Activated CD8-positive, alpha-beta memory T cell treated with anti-CD3 and anti-CD28 coated beads, Interleukin-2, amount 50 U/mL, for 1 hour (primary cell): ENCODE measurements around the gene EXD3.

Source experiments
- DNase-seq: peaks from one replicate; pipeline ENCODE4 v3.0.0-alpha.2; 2020; ENCODE audit errors: extremely low read depth

Gene EXD3

DNA sequence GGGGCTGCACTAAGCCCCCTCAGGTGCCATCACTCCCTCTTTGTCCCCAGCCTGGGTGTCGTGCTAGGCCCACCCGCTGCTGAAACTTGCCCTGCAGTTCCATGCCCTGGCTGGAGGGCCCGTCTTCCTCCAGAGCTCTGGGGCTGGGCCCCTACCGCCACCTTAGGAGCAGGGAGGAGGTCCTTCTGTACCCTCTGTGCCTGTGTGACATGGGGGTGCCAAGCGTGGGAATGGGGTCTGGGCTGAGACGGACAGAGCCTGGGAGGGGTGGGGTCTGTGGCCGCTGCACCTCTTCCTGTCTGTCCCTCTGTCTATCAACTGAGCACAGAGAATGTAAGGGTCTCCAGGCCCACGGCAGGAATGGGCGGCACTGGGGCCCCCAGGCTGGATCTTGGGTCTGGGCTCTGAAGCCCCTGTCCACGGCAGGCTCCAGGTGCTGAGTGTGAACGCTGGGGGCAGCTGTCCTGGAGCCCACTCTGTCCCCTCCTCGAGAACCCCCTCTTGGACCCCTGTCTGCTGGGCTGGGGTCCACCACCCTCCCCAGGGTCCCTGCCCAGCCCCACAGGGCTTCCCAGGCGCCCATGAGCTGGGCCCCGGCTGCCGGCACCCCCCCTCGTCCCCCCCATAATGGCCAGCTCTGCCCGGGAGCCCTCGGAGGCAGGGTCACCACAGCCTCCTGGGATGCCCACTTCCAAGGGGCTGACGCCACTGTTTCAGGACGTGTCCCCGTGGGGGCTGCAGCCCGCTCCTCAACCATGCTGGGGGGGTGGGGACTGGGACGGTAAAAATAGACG, 105.0 kb downstream of the EXD3 start:
- no peak for DNase-seq

DNA sequence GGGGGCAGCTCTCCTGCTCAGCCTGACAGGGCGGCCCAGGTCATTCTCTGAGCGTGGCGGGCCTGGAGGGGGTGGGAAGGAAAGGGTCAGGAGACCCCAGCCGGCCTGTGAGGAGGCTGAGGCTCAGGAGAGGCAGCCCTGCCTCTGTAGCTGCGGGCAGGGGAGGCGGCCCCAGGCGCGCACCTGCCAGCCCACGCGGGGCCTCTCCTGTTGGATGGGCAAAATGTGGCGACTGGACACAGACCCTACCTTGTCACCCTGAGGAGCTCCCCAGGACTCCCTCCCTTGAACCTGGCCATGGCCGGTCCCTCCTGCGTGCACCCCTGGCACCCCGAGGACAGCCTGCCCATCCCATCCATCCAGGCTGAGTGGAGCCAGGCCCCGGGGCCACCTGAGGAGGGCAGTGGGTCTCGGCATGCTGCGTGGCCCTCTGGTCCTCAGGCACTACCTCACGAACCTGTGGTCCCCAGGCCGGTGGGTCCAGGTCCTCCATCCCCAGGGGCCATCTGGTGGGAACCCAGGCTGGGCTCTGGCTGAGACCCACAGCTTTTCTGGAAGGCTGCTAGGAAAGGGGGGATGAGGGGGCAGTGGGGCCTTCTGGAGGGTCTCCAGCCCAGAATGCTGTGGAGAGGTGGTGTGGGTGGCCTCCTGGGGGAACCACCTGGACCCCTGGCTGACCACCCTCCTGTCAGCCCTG, 105.8 kb downstream of the EXD3 start:
- no peak for DNase-seq

DNA sequence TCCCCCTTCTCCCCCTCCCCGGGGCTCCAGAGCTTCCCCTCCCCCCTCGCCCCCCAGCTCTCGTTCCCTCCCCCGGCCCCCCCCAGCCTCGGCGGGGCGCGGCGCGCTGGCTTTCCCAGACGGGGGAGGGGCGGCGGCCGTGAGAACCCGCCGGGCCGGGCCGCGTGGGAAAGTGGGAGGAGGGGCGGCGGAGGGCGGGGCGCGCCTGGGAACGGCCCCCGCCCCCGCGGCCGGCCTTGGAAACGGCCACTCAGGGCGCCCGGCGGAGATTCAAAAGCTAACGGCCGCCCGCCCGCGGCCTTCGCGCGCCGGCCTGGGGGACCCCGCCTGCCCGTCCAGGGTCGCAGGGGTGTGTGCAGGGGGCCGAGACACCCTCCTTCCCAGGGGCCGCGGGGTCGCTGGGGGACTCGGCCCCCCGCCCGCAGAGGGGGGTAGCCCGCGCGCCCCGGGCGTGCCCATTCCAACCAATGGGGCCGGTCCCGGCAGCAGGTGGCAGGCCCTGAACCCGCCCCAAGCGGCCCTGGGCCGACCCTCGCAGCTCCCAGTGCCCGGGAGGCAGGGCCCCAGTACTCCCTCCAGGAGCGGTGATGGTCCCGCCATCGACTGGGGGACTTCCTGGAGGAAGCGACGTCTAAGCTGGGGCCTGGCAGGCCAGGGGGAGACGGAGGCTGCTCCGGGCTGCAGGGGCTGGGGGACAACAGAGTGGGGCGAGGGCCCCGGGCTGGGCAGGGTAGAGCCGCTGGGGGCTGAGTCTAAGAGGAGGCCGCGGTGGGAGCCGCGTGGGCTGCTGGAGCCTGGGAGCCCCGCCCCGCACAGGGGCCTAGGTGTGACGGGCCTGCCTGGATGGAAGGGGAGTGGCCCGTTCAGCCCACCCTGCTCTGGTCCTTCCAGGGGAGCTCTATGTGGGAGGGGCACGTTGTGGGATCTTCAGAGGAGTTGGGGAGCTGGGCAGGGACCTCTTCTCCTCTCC, 106.7 kb downstream of the EXD3 start:
- no peak for DNase-seq

DNA sequence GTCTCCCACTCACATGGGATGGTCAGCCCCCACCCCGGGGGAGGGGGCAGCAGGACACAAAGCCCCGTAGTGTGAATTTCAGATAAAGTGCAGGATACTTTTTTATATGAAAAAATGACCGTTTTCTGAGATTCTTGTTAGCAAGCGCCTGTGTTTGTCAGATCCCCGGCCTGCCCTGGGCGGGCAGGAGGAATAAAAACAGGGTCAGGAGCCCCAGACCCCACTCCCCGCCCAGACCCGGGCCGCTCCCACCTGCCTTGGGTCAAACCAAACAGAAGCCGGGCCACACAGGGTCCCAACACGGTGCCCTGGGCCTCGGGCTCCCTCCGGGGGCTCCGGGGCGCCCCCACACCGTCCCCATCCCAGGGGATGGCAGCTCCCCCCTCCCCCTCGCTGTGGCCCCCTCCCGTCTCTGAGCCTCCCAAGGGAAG, 107.4 kb downstream of the EXD3 start:
- no peak for DNase-seq

DNA sequence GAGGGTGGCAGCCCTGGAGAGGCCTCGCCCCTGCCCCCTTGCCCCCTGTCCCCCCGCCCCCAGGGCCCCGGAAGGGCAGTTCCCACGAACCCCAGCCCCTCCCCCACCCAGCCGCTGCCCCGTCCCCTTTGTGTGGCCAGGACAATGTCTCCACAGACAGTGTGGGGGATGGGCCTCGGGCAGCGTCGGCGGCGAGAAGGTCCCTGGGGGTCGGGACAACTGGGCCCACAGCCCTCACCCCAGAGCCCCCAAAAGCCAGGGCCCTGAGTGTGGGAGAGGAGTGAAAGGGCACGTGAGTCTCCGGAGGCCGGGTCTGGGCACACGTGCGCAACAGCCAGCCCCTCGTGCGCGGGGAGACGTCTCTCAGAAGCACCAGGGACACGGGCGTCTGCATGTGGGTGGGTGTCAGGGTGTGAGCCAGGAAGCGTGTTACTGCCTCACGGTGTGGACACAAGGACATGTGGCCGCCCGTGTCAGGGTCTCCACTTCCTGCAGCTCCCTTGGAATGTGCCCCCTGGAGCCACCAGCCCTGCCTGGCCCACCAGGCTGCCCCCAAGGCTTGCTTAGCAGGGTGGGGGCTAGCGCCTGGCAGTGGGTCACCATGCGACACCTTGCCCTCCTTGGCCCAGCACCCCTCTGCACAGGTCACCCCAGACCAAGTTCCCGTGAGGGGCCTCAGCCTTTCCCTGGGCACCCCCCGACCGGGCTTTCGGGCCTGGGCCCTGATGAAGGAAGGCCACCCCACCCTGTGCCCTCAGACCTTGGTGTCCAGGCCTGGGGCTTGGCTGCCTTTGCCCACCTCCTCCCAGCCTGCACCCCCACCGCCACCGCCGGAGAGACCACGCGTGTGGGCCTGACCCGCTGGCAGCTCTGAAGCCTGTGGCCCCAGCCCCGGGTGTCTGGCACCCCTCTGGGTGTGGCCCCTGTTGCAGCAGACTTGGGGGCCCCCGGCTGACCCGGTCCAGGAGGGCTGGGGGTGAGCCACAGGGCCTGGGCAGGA, 108.1 kb downstream of the EXD3 start:
- no peak for DNase-seq

DNA sequence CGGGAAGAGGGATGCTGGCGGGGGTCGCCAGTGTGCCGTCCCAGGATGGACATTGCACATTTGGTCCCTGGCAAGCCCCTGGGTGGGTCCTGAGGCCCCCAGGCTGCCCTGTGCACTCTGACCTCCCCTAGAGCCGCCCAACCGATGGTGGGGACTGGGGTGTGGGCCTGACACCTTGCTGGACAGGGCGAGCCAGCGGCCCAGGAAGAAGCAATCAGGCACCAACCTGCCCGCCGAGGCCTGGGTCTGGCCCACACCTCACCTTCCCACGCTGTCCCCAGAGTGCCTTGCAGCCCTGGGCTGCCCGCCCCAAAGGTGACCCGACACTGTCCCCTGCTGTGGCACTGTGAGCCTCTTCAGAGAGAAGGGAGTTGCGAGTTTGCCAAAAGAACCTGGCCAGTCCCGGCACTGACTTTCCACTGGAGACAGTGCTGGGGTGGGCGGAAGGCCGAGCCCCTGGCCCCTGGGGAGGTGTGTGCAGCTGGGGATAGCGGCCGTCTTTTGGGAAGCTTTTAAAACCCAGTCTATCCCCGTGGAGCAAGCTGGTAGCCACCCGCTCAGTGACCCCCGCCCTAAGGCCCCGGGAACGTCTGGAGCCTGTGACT, 108.9 kb downstream of the EXD3 start:
- no peak for DNase-seq

DNA sequence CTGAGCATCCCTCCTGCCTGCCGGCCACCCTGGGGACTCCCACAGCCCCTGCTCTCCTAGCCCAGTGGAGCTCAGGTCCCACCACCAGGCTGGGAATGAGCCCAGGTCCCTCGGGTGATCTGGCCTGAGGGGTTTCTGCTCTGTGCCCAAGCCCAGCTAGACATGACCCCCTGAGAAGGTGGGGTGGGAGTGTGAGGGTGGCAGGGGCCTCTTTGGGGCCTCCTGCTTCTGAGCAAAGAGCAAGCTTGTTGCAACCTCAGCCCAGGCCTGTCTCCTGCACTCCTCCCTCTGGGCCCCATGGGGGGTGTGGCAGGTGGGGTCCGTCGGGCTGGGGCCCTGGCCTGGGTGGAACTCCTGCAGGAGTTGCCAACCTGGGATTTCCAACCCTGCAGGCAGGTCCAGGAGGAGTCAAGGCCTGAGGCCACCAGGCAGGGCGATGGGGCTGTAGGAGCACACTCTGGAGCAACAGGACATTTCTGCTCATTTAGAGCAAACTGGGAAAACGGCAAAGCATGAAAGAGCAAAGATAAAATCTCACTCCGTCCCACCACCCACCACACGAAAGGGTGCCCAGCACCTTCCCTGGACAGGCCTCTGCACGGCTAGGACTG, 109.5 kb downstream of the EXD3 start:
- DNase-seq: no peak

DNA sequence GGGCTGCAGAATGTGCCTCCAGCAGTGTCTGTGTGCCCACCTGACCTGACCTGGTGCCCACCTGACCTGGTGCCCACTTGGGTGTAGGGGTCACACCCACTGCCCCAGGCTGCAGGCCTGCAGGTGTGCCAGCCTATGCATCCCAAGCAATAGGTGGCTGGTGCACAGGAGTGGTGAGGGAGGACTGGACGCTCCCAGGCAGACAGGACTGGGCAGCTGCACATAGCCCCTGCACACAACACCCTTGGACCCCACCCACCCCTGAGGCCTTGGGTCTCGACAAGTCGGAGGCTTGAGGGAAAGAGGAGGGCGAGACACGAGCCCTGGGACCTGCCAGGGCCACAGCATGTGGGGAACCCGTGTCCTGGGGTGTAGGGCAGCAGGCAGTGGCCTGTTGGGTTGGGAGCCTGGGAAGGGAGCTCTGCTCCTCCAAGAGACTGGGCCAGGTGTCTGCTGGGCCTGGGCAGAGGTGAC, 110.1 kb downstream of the EXD3 start:
- DNase-seq: no peak

DNA sequence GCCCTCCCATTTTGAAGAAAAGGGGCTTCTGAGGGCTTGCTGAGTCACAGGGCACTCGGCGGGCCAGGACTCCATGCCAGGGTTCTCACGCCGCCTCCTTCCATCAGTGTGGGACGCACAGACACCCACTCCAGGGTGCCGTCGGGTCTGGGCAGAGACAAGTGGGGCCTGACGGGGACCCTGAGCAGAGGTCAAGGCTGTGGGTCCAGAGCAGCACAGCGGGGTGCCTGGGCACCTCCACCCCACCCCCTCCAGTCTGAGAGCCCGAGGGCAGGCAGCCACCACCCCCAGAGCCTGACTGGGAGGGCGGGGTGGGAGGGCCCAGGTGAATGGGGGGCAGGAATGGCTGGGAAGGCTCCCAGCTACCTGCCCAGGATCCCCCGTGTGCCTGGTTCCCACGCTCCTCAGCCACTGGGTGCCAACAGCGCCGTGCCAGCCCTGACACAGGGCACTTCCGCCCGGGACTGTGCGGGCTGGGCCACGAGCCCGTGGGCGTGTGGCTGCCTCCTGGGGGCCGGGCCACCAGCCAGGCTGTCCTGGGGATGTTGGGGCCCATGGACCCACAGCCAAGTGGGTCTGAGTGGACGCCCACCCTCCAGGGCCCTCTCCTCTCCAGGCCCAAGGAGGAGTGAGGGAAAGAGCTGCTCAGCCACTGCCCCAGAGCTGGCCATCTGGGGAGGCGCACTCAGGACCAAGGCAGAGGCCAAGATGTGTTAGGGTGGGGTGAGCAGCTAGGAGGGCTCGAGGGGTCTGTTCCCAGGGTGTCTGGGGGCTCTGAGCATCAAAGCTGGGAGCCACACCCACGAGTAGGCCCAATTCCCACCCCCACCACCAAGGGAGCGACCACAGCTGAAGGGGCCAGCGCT, 110.7 kb downstream of the EXD3 start:
- no peak for DNase-seq

DNA sequence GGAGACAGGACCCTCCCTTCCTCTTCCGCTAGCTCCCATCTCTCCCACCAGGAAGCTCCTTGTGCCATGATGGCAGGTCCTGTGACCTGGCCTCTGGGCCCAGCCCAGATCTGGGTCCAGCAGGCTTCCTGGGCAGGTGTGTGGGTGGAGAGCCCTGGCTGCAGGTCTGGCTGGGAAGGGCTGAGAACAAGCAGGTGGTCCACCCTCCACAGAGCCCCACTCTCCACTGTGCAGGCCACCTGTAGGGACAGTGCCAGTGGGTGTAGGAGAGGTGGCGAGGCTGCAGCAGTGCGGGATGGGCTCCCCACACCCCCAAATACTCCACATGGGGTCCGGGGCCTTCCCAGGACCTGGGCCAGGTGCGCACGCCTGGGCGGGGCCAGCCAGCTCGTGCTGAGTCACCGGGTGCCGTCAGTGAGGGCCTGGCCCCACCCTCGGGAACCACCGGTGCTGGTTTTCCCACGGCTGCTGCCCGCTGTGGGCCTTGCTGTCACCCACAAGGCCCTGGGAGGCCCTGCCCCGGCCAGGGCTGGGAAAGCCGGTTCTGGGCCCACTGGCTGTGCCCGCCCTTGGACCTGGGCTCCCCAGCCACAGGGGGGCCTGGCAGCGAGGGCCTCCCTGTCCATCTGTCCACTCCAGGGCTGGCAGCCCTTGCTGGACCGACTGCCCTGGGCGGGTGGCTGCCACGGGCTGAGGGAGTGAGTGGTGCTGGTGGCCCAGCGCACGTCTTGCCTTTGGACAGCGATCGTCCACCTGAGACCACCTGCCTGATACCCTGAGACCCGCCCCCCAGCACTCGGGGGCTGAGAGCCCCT, 111.6 kb downstream of the EXD3 start:
- DNase-seq: no peak

DNA sequence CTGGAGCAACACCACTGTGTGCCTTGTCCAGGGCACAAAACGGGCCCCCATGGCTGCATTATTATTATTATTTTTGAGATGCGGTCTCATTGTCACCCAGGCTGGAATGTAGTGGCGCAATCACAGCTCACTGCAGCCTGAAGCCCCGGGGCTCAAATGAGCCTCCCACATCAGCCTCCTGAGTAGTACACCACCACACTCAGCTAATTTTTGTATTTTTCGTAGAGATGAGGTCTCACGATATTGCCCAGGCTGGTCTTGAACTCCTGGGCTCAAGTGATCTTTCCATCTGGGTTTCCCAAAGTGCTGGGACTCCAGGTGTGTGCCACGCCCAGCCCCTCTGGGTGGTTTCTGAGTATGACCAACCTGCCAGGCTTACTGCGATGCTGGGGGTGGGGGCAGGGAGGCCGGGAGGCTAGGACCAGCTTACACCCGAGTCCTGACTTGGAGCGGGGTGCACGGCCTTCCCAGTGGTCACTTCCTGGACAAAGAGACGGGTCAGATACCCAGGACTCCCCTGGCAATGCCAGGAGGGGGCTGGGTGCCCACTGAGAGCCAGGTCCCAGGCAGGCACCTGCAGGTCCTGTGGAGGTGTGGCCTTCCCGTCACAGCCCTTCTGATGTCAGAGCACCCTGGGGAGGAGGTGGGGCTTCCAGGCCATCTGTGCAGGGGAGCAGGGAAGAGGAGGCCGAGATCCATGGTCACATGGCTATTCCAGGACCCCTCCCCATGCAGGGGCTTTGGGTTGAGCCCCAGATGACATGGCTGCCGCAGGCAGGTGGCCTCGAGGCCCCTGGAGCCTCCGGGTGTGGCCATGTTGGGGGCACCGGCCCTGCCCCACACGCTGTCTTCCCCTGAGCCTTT, 112.5 kb downstream of the EXD3 start:
- DNase-seq: no peak

DNA sequence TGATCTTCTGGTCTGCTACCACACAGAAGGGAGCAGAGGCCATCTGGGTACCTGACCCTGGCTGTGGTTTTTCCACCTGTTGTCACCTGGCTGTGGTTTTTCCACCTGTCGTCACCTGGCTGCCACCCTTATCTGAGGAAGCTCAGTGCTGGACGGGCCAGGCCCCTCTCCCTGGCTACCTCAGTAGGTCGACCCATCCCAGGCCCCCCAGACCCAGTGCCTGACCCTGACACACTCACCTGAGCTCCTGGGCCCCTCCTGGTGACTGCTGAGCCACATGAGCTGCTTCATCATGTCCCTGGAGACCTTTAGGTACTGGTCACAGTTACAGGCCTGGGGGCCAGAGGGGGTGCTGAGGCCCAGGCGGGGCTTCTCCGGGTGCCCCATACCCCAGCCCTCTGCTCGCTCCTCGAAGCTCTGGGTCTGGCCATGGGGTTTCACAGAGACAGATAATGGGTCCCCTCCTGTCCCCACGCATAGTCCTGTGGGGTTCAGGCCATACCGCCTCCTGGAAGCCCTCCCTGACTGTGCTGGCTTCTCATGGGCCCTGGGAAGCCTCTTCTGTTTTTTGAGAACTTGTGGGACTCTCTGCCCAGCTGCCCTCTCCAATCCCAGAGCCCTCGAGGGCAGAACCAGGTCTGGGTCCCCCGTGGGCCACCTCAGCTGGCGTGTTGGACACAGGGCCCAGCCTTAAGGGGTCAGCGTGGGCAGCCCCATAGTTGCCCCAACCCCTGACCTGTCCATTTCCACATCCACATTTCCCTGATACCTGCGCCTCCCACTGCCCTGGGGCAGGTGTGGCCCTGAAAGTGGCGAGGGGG, 113.4 kb downstream of the EXD3 start:
- no peak for DNase-seq

DNA sequence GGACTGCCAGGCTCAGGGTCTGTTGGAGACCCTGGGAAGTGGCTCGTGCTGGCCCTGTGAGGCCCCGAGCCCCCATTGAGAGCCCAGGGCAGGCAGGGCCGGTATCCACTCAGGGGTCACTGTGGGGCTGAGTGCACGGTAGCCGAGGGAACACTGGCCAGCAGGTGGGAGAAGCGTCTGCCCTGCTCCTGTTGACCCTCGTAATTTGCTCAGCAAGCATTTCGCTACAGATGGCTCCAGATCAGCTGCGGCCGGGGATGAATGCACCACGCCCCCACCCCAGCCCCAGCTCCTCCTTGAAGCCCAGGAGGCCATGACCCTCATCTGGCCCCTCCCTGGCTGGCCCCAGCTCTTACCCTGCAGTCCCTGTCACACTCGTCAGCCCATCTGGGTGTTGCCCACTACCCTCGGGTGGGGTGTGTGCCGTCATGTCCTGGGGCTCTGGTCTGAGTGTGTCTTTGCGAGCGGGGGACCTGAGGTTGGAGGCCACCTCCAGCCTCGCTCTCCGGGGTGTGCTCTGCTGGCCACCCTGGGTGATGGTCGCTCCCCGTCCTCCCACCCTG, 114.8 kb downstream of the EXD3 start:
- no peak for DNase-seq

DNA sequence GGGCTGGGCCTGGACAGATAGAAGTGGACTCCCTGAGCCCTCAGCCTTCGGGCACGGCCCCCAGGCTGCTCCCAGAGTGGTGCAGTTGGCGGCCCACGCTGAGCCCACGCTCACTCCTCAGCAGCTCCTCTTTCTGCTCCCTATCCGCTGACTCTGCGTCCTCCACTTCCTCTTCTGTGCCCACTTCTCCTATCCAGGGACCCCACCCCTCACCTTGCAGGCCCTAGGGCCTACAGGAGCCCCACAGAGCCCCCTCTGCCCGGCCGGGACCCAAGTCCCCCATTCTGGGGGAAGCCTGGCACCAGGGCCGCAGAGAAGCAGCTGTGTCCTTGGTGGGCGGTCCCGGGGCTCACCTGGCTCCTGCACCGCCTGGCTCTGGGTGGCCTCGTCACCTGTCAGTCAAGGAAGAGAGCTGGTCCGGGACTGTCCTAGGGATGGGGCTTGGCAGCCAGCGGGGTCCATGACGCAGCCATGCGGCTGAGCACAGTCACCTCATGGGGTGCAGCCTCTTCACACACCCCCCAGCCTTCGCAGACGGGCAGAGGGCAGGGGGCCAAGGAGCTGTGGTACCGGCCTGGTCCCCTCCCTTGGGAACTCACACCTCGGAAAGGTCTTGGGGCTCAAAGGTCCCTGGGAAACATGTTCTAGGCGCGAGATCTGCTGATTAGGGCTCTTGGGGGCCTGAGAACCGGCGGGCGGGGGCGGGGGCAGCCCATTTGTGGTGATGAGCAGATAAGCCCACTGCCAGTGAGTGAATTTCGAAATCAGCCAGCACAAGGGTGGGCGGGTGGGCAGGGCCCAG, 115.5 kb downstream of the EXD3 start:
- DNase-seq: no peak

DNA sequence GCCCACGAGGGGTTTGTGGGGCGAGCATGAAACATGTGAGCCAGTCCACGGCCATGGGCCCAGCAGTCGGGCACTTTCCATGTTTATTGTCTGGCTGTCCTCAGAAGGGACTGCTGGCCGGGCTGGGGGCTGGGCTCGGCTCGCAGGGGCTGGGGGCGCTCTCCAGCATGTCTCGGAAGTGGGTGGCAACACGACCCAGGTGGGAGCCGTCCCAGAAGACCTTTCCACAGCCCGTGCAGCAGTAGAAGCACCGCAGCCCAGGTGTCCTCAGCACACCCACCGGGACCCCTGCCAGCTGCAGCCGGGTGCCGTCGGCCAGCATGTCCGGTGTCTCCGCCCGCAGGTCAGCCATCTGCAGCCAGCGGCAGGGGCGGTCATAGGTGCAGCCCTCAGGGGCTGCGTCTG, 116.1 kb downstream of the EXD3 start:
- no peak for DNase-seq
